ENCODE measurements around the gene NUDT4. TPM values are rescaled to one million over a fixed set of nuclear protein-coding genes. Genes with fewer than 3 reads are reported as not detected.

The NUDT4 gene
- total RNA-seq, 1 donor from 2014 or later: 60.2 TPM

DNA sequence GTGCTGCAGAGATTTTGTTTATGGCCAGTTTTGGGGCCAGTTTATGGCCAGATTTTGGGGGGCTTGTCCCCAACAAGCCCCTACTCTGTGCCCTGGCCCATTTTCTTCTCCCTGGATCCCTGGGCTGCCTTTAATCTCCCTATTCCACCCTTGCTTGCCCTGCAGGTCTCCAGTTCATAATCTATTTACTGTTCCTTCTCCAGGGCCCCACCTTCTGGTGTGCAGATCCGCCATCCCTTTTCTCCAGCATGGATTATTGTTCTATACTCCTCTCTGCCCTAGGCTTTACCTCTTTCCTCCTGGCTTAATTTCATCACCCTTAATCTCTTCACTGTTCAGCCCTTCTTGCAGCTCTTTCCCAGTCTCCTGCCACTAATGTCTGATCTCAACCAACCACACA, 26.0 kb upstream of the NUDT4 start:
- H3K9me3 ChIP-seq (ENCODE audit: insufficient read depth, low read depth, low read length): no peaks in the 10 kb centered on the region
- no peaks in the 10 kb centered on the region for H3K36me3 ChIP-seq (ENCODE audit: insufficient read depth, low read length)
- H3K9ac ChIP-seq (ENCODE audit: low read length): no peak overlapping the region
- H3K4me2 ChIP-seq (ENCODE audit: low read length): no peak overlapping the region
- no peak overlapping the region for H3K27ac ChIP-seq (ENCODE audit: low read depth, low read length)
- no peaks in the 10 kb centered on the region for H3K27me3 Mint-ChIP-seq (ENCODE audit: low read depth, unreplicated experiment)
- H3K27me3 ChIP-seq (ENCODE audit: insufficient read depth, low read length): no peaks in the 10 kb centered on the region
- peaks cover 1% of the 10 kb centered on the region for H3K9me3 Mint-ChIP-seq (ENCODE audit: unreplicated experiment)
- no peaks in the 10 kb centered on the region for H3K4me1 Mint-ChIP-seq (ENCODE audit: low read depth, unreplicated experiment)
- H3K4me3 ChIP-seq (ENCODE audit: insufficient read depth, low read depth, low read length): no peak overlapping the region
- H4K20me1 ChIP-seq (ENCODE audit: insufficient read depth, low read length): no peaks in the 10 kb centered on the region
- no peak overlapping the region for H2AFZ ChIP-seq (ENCODE audit: low read depth, low read length)
- H3K79me2 ChIP-seq (ENCODE audit: insufficient read depth, low read length): no peaks in the 10 kb centered on the region
- TF ChIP-seq, protein P1, sequence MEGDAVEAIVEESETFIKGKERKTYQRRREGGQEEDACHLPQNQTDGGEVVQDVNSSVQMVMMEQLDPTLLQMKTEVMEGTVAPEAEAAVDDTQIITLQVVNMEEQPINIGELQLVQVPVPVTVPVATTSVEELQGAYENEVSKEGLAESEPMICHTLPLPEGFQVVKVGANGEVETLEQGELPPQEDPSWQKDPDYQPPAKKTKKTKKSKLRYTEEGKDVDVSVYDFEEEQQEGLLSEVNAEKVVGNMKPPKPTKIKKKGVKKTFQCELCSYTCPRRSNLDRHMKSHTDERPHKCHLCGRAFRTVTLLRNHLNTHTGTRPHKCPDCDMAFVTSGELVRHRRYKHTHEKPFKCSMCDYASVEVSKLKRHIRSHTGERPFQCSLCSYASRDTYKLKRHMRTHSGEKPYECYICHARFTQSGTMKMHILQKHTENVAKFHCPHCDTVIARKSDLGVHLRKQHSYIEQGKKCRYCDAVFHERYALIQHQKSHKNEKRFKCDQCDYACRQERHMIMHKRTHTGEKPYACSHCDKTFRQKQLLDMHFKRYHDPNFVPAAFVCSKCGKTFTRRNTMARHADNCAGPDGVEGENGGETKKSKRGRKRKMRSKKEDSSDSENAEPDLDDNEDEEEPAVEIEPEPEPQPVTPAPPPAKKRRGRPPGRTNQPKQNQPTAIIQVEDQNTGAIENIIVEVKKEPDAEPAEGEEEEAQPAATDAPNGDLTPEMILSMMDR (IDR thresholded peaks at IDR 0.05; ENCODE audit: insufficient read depth, low read depth, low read length): no peak
- no peak for TF ChIP-seq EZH2 (IDR thresholded peaks at IDR 0.05; ENCODE audit: insufficient read depth, low read length)
- no peaks in the 10 kb centered on the region for H3K4me1 ChIP-seq (ENCODE audit: insufficient read depth, low read length)
- no peak overlapping the region for H3K4me3 Mint-ChIP-seq (ENCODE audit: unreplicated experiment)
- DNase-seq (ENCODE audit: low read depth) (no peak), FAIRE-seq (no peak)
- no peak overlapping the region for H3K27ac Mint-ChIP-seq (ENCODE audit: unreplicated experiment)
- H3K36me3 Mint-ChIP-seq (ENCODE audit: low read depth, unreplicated experiment): peaks cover 4% of the 10 kb centered on the region

DNA sequence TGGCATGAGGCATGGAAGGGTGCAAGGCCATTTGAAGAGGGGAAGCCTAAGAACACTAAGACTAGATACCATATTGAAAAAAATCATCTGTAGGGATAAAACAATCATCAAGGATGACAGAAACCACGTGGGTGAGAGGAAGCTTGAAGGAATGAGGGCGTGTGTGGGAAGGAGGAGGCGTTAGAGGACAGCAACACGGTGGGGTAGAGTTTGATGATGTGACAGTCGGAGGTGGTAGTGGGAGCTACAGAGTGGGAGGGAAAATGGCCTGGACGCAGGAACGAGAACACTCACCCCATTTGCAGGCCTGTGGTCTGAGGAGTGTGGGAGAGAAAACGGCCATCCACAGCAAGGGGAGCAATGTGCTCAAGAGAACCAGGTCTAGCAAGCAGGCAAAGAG, 25.4 kb upstream of the NUDT4 start:
- Mint-ChIP-seq H3K27me3 (ENCODE audit: low read depth, unreplicated experiment) (no peaks in the 10 kb centered on the region), H3K4me1 (ENCODE audit: low read depth, unreplicated experiment) (no peaks in the 10 kb centered on the region), H3K27ac (ENCODE audit: unreplicated experiment) (no peak overlapping the region), H3K36me3 (ENCODE audit: low read depth, unreplicated experiment) (peaks cover 4% of the 10 kb centered on the region), H3K9me3 (ENCODE audit: unreplicated experiment) (peaks cover 1% of the 10 kb centered on the region), H3K4me3 (ENCODE audit: unreplicated experiment) (no peak overlapping the region)
- no peak overlapping the region for H3K27ac ChIP-seq (ENCODE audit: low read depth, low read length)
- H3K4me2 ChIP-seq (ENCODE audit: low read length): no peak overlapping the region
- H3K9me3 ChIP-seq (ENCODE audit: insufficient read depth, low read depth, low read length): no peaks in the 10 kb centered on the region
- TF ChIP-seq, protein P1 (IDR thresholded peaks at IDR 0.05; ENCODE audit: insufficient read depth, low read depth, low read length): no peak
- H4K20me1 ChIP-seq (ENCODE audit: insufficient read depth, low read length): no peaks in the 10 kb centered on the region
- no peak overlapping the region for H3K4me3 ChIP-seq (ENCODE audit: insufficient read depth, low read depth, low read length)
- H3K79me2 ChIP-seq (ENCODE audit: insufficient read depth, low read length): no peaks in the 10 kb centered on the region
- no peak for FAIRE-seq
- no peak for DNase-seq (ENCODE audit: low read depth)
- H3K27me3 ChIP-seq (ENCODE audit: insufficient read depth, low read length): no peaks in the 10 kb centered on the region
- no peaks in the 10 kb centered on the region for H3K36me3 ChIP-seq (ENCODE audit: insufficient read depth, low read length)
- no peaks in the 10 kb centered on the region for H3K4me1 ChIP-seq (ENCODE audit: insufficient read depth, low read length)
- H3K9ac ChIP-seq (ENCODE audit: low read length): no peak overlapping the region
- H2AFZ ChIP-seq (ENCODE audit: low read depth, low read length): no peak overlapping the region

DNA sequence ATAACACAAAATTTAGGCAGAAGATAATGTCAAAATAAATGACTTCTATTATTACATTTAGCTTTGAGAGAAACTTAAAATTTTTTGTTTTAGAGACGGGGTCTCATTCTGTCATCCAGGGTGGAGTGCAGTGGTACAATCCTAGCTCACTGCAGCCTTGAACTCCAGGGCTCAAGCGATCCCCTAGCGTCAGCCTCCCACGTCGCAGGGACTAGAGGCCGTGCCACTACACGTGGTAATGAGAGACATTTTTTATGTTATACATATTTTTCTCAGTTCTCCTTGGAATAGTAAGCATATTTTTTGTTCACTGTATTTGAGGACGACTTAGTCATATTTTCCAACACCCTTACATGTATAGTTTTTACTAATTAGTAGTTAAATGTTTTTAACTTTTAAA, 21.5 kb upstream of the NUDT4 start:
- Histone ChIP-seq H3K4me3 (ENCODE audit: insufficient read depth, low read depth, low read length) (no peak overlapping the region), H3K9me3 (ENCODE audit: insufficient read depth, low read depth, low read length) (no peaks in the 10 kb centered on the region), H3K36me3 (ENCODE audit: insufficient read depth, low read length) (no peaks in the 10 kb centered on the region), H3K27me3 (ENCODE audit: insufficient read depth, low read length) (no peaks in the 10 kb centered on the region), H3K9ac (ENCODE audit: low read length) (no peak overlapping the region), H3K4me2 (ENCODE audit: low read length) (no peak overlapping the region), H2AFZ (ENCODE audit: low read depth, low read length) (no peak overlapping the region), H3K4me1 (ENCODE audit: insufficient read depth, low read length) (no peaks in the 10 kb centered on the region), H4K20me1 (ENCODE audit: insufficient read depth, low read length) (no peaks in the 10 kb centered on the region), H3K27ac (ENCODE audit: low read depth, low read length) (no peak overlapping the region), H3K79me2 (ENCODE audit: insufficient read depth, low read length) (no peaks in the 10 kb centered on the region)
- FAIRE-seq: no peak
- no peak for TF ChIP-seq EZH2 (IDR thresholded peaks at IDR 0.05; ENCODE audit: insufficient read depth, low read length)
- TF ChIP-seq, protein P1 (IDR thresholded peaks at IDR 0.05; ENCODE audit: insufficient read depth, low read depth, low read length): no peak
- H3K27ac Mint-ChIP-seq (ENCODE audit: unreplicated experiment): no peak overlapping the region
- peaks cover 1% of the 10 kb centered on the region for H3K9me3 Mint-ChIP-seq (ENCODE audit: unreplicated experiment)
- no peaks in the 10 kb centered on the region for H3K4me1 Mint-ChIP-seq (ENCODE audit: low read depth, unreplicated experiment)
- no peak for DNase-seq (ENCODE audit: low read depth)
- no peaks in the 10 kb centered on the region for H3K27me3 Mint-ChIP-seq (ENCODE audit: low read depth, unreplicated experiment)
- peaks cover under 1% of the 10 kb centered on the region for H3K36me3 Mint-ChIP-seq (ENCODE audit: low read depth, unreplicated experiment)
- H3K4me3 Mint-ChIP-seq (ENCODE audit: unreplicated experiment): no peak overlapping the region

All from astrocyte (in vitro differentiated cells and primary cell).